CD4-positive, alpha-beta memory T cell (primary cell): ENCODE results near the gene PSMD2. TPM values are rescaled to one million over a fixed set of nuclear protein-coding genes. Genes with fewer than 3 reads are reported as not detected.

Experiments used
- CTCF ChIA-PET: fragments of 350-600 bp; sonication (Branson Sonifier 250); formaldehyde crosslinking; loops from one replicate; lab custom pipeline; 2021; ENCODE audit warnings: inconsistent platforms; ENCODE audit not compliant: partially characterized antibody; lab: Charles Lee
- POLR2A ChIA-PET: fragments of 350-600 bp; sonication (Branson Sonifier 250); formaldehyde crosslinking; loops from one replicate; lab custom pipeline; 2021; ENCODE audit not compliant: partially characterized antibody; lab: Charles Lee
- DNase-seq, 5 donors: peaks; one replicate each; pipeline versions ENCODE4 v3.0.0 to v3.0.0-alpha.2; 2020 to 2022; ENCODE audit warnings: mixed read lengths in 1 of 5
- H3K27ac ChIP-seq: one replicate; pipeline ENCODE4 v1.7.0; 2013; ENCODE audit warnings: low read depth, low read length
- H3K27me3 ChIP-seq: 2 replicates; pipeline ENCODE4 v1.7.0; 2013; ENCODE audit warnings: mild to moderate bottlenecking, low read length, moderate library complexity; ENCODE audit not compliant: insufficient read depth
- H3K36me3 ChIP-seq: 2 replicates; pipeline ENCODE4 v1.7.0; 2013; ENCODE audit warnings: mild to moderate bottlenecking, low read length, moderate library complexity; ENCODE audit not compliant: insufficient read depth
- H3K4me1 ChIP-seq: 2 replicates; pipeline ENCODE4 v1.7.0; 2013; ENCODE audit warnings: mild to moderate bottlenecking, low read length, moderate library complexity; ENCODE audit not compliant: insufficient read depth
- H3K4me3 ChIP-seq, 2 donors: one replicate each; pipeline ENCODE4 v1.7.0; 2013; ENCODE audit warnings: low read length in 2 of 2, mild to moderate bottlenecking in 1 of 2
- H3K9me3 ChIP-seq, 2 donors: one replicate each; pipeline ENCODE4 v1.7.0; 2013; ENCODE audit warnings: low read length in 2 of 2, control low read depth in 1 of 2; ENCODE audit not compliant: control insufficient read depth in 1 of 2
- H3K27ac Mint-ChIP-seq, 7 donors: one replicate each; pipeline ENCODE4 v1.8.0; 2020 to 2021; ENCODE audit warnings: mixed read lengths in 7 of 7, mild to moderate bottlenecking in 6 of 7, inconsistent platforms in 3 of 7, moderate library complexity in 3 of 7
- H3K27me3 Mint-ChIP-seq, 2 donors: one replicate each; pipeline ENCODE4 v1.8.0; 2020 to 2021; ENCODE audit warnings: mixed read lengths in 2 of 2
- H3K36me3 Mint-ChIP-seq, 2 donors: one replicate each; pipeline ENCODE4 v1.8.0; 2020 to 2021; ENCODE audit warnings: mixed read lengths in 2 of 2, inconsistent platforms in 1 of 2, mild to moderate bottlenecking in 1 of 2
- H3K4me1 Mint-ChIP-seq, 4 donors: one replicate each; pipeline ENCODE4 v1.8.0; 2020 to 2021; ENCODE audit warnings: mixed read lengths in 4 of 4, mild to moderate bottlenecking in 1 of 4
- H3K4me3 Mint-ChIP-seq, 8 donors: one replicate each; pipeline ENCODE4 v1.8.0; 2020 to 2021; ENCODE audit warnings: mixed read lengths in 8 of 8, mild to moderate bottlenecking in 7 of 8, moderate library complexity in 6 of 8, inconsistent platforms in 3 of 8
- H3K9me3 Mint-ChIP-seq, 8 donors: one replicate each; pipeline ENCODE4 v1.8.0; 2020 to 2021; ENCODE audit warnings: mixed read lengths in 8 of 8, mild to moderate bottlenecking in 5 of 8, inconsistent platforms in 3 of 8, moderate library complexity in 1 of 8
- intact Hi-C: fragments of 100-400 bp; cut with micrococcal nuclease; formaldehyde crosslinking; loops from one replicate; pipeline ENCODE4 v1.15.1; 2023
- polyA plus RNA-seq, 2 donors: library from polyadenylated mRNA; unstranded; fragments of 300-500 nt; fragmentation: Illumina TruSeq; gene quantifications; one replicate each; pipeline ENCODE4 v1.2.3, GENCODE V29; 2021
- total RNA-seq, 2 experiments: library from RNA; stranded (reverse); gene quantifications; one replicate each; pipeline ENCODE4 v1.2.3, GENCODE V29; 2021

The PSMD2 gene
- total and polyA plus RNA-seq, 4 experiments from 2014 or later, result 148 to 298 (median 175) TPM

GRCh38 chr3:184315543-184315867 lies 16.5 kb downstream of the PSMD2 start:
- H3K27ac ChIP-seq, result peak overlapping the region; percentile 92
- H3K4me3 ChIP-seq, result peak overlapping the region; percentile 65 to 67
- H3K27ac Mint-ChIP-seq, result peak overlapping the region; percentile 93 to 97 (median 96)
- no peak for DNase-seq
- H3K4me1 ChIP-seq, result peaks cover 37% of the 10 kb centered on the region
- H3K9me3 ChIP-seq, result no peaks in the 10 kb centered on the region
- ChIA-PET POLR2A (interaction anchor here (0.7 to 3.9 kb wide), 7 partner anchors 10 to 431 kb away, joined by 3 to 19 read pairs (median 4); partner anchors contain the start of genes CLCN2, FAM131A, PARL and POLR2H), CTCF (interaction anchor here (0.6 kb wide), 1 partner anchor 64 kb away, joined by 3 read pairs; no protein-coding TSS in a partner anchor)
- H3K27me3 Mint-ChIP-seq, result no peaks in the 10 kb centered on the region
- no peaks in the 10 kb centered on the region for H3K27me3 ChIP-seq
- H3K9me3 Mint-ChIP-seq, result no peaks in the 10 kb centered on the region
- H3K4me3 Mint-ChIP-seq, result peak overlapping the region; percentile 79 to 90 (median 88)
- H3K4me1 Mint-ChIP-seq, result peaks cover 25 to 42% (median 31%) of the 10 kb centered on the region in 4 donors
- intact Hi-C loops, result loop anchor here (1.0 to 2.0 kb wide), 2 partner anchors 20 to 47 kb away; no protein-coding TSS in a partner anchor
- H3K36me3 Mint-ChIP-seq, result peaks cover 13 to 37% of the 10 kb centered on the region in 2 donors
- peaks cover 22% of the 10 kb centered on the region for H3K36me3 ChIP-seq

GRCh38 chr3:184315871-184316661 lies 17.0 kb downstream of the PSMD2 start:
- Mint-ChIP-seq H3K27me3 (no peaks in the 10 kb centered on the region), H3K36me3 (peaks cover 19 to 42% of the 10 kb centered on the region in 2 donors), H3K27ac (peak overlapping the region; percentile 65 to 97 (median 96)), H3K4me3 (peak overlapping the region; percentile 79 to 90 (median 86)), H3K4me1 (peaks cover 25 to 42% (median 31%) of the 10 kb centered on the region in 4 donors), H3K9me3 (no peaks in the 10 kb centered on the region)
- Histone ChIP-seq H3K27ac (peak overlapping the region; percentile 92), H3K4me1 (peaks cover 37% of the 10 kb centered on the region), H3K9me3 (no peaks in the 10 kb centered on the region), H3K27me3 (no peaks in the 10 kb centered on the region), H3K36me3 (peaks cover 28% of the 10 kb centered on the region), H3K4me3 (peak overlapping the region in 1 of 2 donors; percentile 67)
- peak in 3 of 5 donors; percentile 14 to 63 (median 20) for DNase-seq
- POLR2A ChIA-PET, result interaction anchor here (0.7 to 3.9 kb wide), 7 partner anchors 10 to 431 kb away, joined by 3 to 19 read pairs (median 4); partner anchors contain the start of genes CLCN2, FAM131A, PARL and POLR2H
- CTCF ChIA-PET, result interaction anchor here (0.6 kb wide), 1 partner anchor 65 kb away, joined by 3 read pairs; no protein-coding TSS in a partner anchor
- intact Hi-C loops, result loop anchor here (1.0 to 2.0 kb wide), 2 partner anchors 19 to 47 kb away; no protein-coding TSS in a partner anchor

- no peaks in the 10 kb centered on the region for H3K27me3 Mint-ChIP-seq
- H3K36me3 Mint-ChIP-seq, result peaks cover 26 to 50% of the 10 kb centered on the region in 2 donors
- Histone ChIP-seq H3K4me1 (peaks cover 37% of the 10 kb centered on the region), H3K36me3 (peaks cover 35% of the 10 kb centered on the region), H3K27me3 (no peaks in the 10 kb centered on the region), H3K9me3 (no peaks in the 10 kb centered on the region), H3K4me3 (no peak overlapping the region), H3K27ac (peak overlapping the region; percentile 92)
- peak in 1 of 5 donors; percentile 34 for DNase-seq
- peak overlapping the region in 7 of 8 donors; percentile 79 to 89 (median 86) for H3K4me3 Mint-ChIP-seq
- intact Hi-C loops, result no loop called here
- H3K27ac Mint-ChIP-seq, result peak overlapping the region; percentile 23 to 97 (median 96)
- H3K9me3 Mint-ChIP-seq, result no peaks in the 10 kb centered on the region
- ChIA-PET POLR2A (interaction anchor here (2.2 to 3.9 kb wide), 2 partner anchors 9 to 17 kb away, joined by 13 to 19 read pairs; no protein-coding TSS in a partner anchor), CTCF (no interaction called here)
- peaks cover 25 to 42% (median 31%) of the 10 kb centered on the region in 4 donors for H3K4me1 Mint-ChIP-seq
Observed at GRCh38 chr3:184316792-184317191, 17.8 kb downstream of the PSMD2 start.

- Histone ChIP-seq H3K4me3 (no peak overlapping the region), H3K36me3 (peaks cover 39% of the 10 kb centered on the region), H3K9me3 (no peaks in the 10 kb centered on the region), H3K27me3 (no peaks in the 10 kb centered on the region), H3K27ac (peak overlapping the region; percentile 92), H3K4me1 (peaks cover 37% of the 10 kb centered on the region)
- H3K27me3 Mint-ChIP-seq, result no peaks in the 10 kb centered on the region
- no peaks in the 10 kb centered on the region for H3K9me3 Mint-ChIP-seq
- peak overlapping the region in 6 of 8 donors; percentile 8 to 89 (median 50) for H3K4me3 Mint-ChIP-seq
- intact Hi-C loops, result no loop called here
- H3K4me1 Mint-ChIP-seq, result peaks cover 25 to 42% (median 31%) of the 10 kb centered on the region in 4 donors
- H3K27ac Mint-ChIP-seq, result peak overlapping the region; percentile 42 to 97 (median 94)
- DNase-seq, result no peak
- ChIA-PET POLR2A (interaction anchor here (0.8 to 3.9 kb wide), 2 partner anchors 9 to 45 kb away, joined by 4 to 19 read pairs; no protein-coding TSS in a partner anchor), CTCF (no interaction called here)
- H3K36me3 Mint-ChIP-seq, result peaks cover 29 to 53% of the 10 kb centered on the region in 2 donors
Observed at GRCh38 chr3:184317201-184317600, 18.2 kb downstream of the PSMD2 start.

GRCh38 chr3:184320104-184320445 lies 21.0 kb downstream of the PSMD2 start:
- no peaks in the 10 kb centered on the region for H3K27me3 ChIP-seq
- H3K4me1 ChIP-seq, result peaks cover 32% of the 10 kb centered on the region
- peak overlapping the region in 1 of 7 donors; percentile 9 for H3K27ac Mint-ChIP-seq
- H3K9me3 ChIP-seq, result no peaks in the 10 kb centered on the region
- H3K27me3 Mint-ChIP-seq, result no peaks in the 10 kb centered on the region
- peaks cover 68% of the 10 kb centered on the region for H3K36me3 ChIP-seq
- H3K9me3 Mint-ChIP-seq, result no peaks in the 10 kb centered on the region
- intact Hi-C loops, result no loop called here
- H3K27ac ChIP-seq, result no peak overlapping the region
- H3K4me3 Mint-ChIP-seq, result no peak overlapping the region
- ChIA-PET CTCF (no interaction called here), POLR2A (no interaction called here)
- peaks cover 24 to 36% (median 30%) of the 10 kb centered on the region in 4 donors for H3K4me1 Mint-ChIP-seq
- H3K4me3 ChIP-seq, result no peak overlapping the region
- peak in 1 of 5 donors; percentile 39 for DNase-seq
- H3K36me3 Mint-ChIP-seq, result peaks cover 50 to 80% of the 10 kb centered on the region in 2 donors

GRCh38 chr3:184321666-184322065 lies 22.6 kb downstream of the PSMD2 start:
- intact Hi-C loops, result no loop called here
- H3K9me3 Mint-ChIP-seq, result no peaks in the 10 kb centered on the region
- Histone ChIP-seq H3K9me3 (no peaks in the 10 kb centered on the region), H3K27ac (no peak overlapping the region), H3K4me3 (no peak overlapping the region), H3K27me3 (no peaks in the 10 kb centered on the region), H3K4me1 (peaks cover 17% of the 10 kb centered on the region), H3K36me3 (peaks cover 83% of the 10 kb centered on the region)
- DNase-seq, result no peak
- peaks cover 14 to 26% (median 19%) of the 10 kb centered on the region in 4 donors for H3K4me1 Mint-ChIP-seq
- H3K36me3 Mint-ChIP-seq, result peaks cover 65 to 87% of the 10 kb centered on the region in 2 donors
- POLR2A ChIA-PET, result interaction anchor here (0.9 kb wide), 1 partner anchor 15 kb away, joined by 3 read pairs; the partner anchor contains the start of gene FAM131A
- no peak overlapping the region for H3K4me3 Mint-ChIP-seq
- CTCF ChIA-PET, result no interaction called here
- H3K27ac Mint-ChIP-seq, result peak overlapping the region in 1 of 7 donors; percentile 76
- no peaks in the 10 kb centered on the region for H3K27me3 Mint-ChIP-seq
